Measurements from ENCODE around the gene CARD19. TPM values are rescaled to one million over a fixed set of nuclear protein-coding genes. Genes with fewer than 3 reads are reported as not detected.

The CARD19 gene
- total and polyA plus RNA-seq, 7 experiments from 2014 or later = 43.0 to 90.0 (median 59.2) TPM

DNA sequence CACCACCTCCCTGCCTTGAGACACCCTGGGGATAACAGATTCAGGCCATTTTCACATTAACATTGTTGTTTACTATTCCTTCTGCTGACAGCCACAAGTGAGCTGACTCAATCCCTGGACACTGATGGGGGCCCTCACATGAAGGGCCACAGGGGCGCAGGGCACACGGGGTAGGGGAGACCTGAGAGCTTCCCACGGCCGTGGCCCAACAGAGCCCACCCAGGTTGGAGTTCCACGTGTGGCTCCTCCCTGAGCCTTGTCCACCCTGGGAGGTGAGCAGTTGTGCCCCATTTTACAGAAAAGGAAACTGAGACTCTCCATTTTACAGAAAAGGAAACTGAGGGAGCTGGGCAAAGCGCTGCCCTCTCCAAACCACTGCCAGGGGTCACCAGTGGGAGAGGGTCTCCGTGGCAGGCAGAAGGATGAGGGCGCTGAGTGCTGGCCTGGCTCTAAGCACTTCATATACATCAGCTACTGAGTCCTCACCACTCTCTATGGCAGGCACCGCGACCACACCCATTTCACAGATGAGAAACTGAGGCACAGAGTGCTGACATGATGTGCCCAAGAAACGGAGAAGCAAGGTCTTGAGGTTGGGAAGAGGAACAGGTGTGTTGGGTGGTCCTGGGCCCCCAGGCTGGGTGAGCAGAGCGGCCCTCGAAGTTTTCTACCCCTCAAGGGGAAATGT lies 35.7 kb downstream of the CARD19 start:
- H3K36me3 Mint-ChIP-seq = no peaks in the 10 kb centered on the region
- CTCF ChIA-PET = interaction anchor here (1.0 kb wide), 1 partner anchor 23 kb away, joined by 4 read pairs; no protein-coding TSS in a partner anchor
- no peaks in the 10 kb centered on the region for H3K9me3 Mint-ChIP-seq
- no peaks in the 10 kb centered on the region for H3K9me3 ChIP-seq (ENCODE audit: control insufficient read depth in 2 of 3, low read length in 3 of 3)
- no peaks in the 10 kb centered on the region for H3K27me3 Mint-ChIP-seq
- ATAC-seq = no peak
- DNase-seq = no peak
- POLR2A ChIA-PET = interaction anchor here (0.8 to 2.3 kb wide), 4 partner anchors 12 to 162 kb away, joined by 3 to 10 read pairs (median 3); no protein-coding TSS in a partner anchor
- intact Hi-C loops (cut with micrococcal nuclease) = loop anchor here (5.0 to 10.0 kb wide), 2 partner anchors 321 to 323 kb away; partner anchors contain the start of genes FAM120A (in 2 of the 2) and FAM120AOS (in 2 of the 2)
- peaks cover 0 to 5% (median 0%) of the 10 kb centered on the region in 3 experiments for H3K36me3 ChIP-seq (ENCODE audit: control insufficient read depth in 2 of 3, insufficient read depth in 3 of 3, low read length in 3 of 3)
- no peak overlapping the region for H3K4me3 ChIP-seq (ENCODE audit: low read length)
- H3K27ac Mint-ChIP-seq = peak overlapping the region; percentile 61 to 98 (median 84)
- peak overlapping the region; percentile 58 to 91 (median 89) for H3K4me3 Mint-ChIP-seq
- H3K4me1 Mint-ChIP-seq = peaks cover 51 to 80% (median 68%) of the 10 kb centered on the region in 7 donors
- no peaks in the 10 kb centered on the region for H3K27me3 ChIP-seq (ENCODE audit: control insufficient read depth in 2 of 2, insufficient read depth in 2 of 2, low read length in 2 of 2)
- peaks cover 32 to 61% of the 10 kb centered on the region in 2 donors for H3K4me1 ChIP-seq (ENCODE audit: control insufficient read depth in 2 of 2, insufficient read depth in 2 of 2, low read length in 2 of 2)
- H3K27ac ChIP-seq (ENCODE audit: low read depth, low read length) = peak overlapping the region; percentile 99

DNA sequence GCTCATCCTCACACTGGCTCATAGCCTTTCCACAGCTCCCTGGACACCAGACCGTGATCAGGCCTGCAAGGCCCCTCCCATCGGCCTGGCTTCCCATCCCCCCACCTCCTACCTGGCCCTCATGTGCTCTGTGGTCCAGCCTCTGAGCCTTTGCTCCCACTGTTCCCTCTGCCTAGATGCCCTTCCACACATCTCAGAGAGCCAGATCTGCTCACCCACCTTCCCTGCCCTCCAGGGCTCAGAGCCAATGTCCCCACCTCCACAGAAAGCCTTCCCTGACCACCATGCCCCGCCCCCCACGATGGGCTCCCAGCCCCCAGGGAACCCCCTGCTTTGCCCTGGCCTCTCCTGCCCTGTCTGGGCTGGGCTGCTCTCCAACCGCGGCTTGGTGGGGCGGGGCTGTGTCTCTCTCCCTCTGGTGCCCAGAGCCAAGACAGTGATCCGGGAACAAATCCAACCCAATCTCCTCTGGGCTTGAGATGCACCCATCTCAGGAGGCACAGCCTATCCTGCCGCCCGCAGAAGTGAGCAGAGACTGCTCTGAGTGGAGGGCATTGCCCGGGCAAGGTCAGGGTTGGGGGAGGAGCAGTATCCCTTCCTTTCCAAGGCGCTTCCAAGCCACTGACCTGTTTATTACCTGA lies 36.4 kb downstream of the CARD19 start:
- Mint-ChIP-seq H3K9me3 (no peaks in the 10 kb centered on the region), H3K27ac (peak overlapping the region; percentile 61 to 98 (median 84)), H3K4me3 (peak overlapping the region; percentile 87 to 91 (median 89)), H3K27me3 (no peaks in the 10 kb centered on the region), H3K4me1 (peaks cover 45 to 80% (median 62%) of the 10 kb centered on the region in 7 donors), H3K36me3 (no peaks in the 10 kb centered on the region)
- Histone ChIP-seq H3K27me3 (ENCODE audit: control insufficient read depth in 2 of 2, insufficient read depth in 2 of 2, low read length in 2 of 2) (no peaks in the 10 kb centered on the region), H3K4me1 (ENCODE audit: control insufficient read depth in 2 of 2, insufficient read depth in 2 of 2, low read length in 2 of 2) (peaks cover 29 to 56% of the 10 kb centered on the region in 2 donors), H3K27ac (ENCODE audit: low read depth, low read length) (peak overlapping the region; percentile 99), H3K9me3 (ENCODE audit: control insufficient read depth in 2 of 3, low read length in 3 of 3) (no peaks in the 10 kb centered on the region), H3K4me3 (ENCODE audit: low read length) (peak overlapping the region; percentile 68), H3K36me3 (ENCODE audit: control insufficient read depth in 2 of 3, insufficient read depth in 3 of 3, low read length in 3 of 3) (peaks cover 0 to 5% (median 0%) of the 10 kb centered on the region in 3 experiments)
- ChIA-PET CTCF (no interaction called here), POLR2A (interaction anchor here (1.2 to 4.2 kb wide), 4 partner anchors 12 to 23 kb away, joined by 3 to 50 read pairs (median 8); no protein-coding TSS in a partner anchor)
- intact Hi-C loops (cut with micrococcal nuclease) = loop anchor here (5.0 to 10.0 kb wide), 2 partner anchors 320 to 322 kb away; partner anchors contain the start of genes FAM120A (in 2 of the 2) and FAM120AOS (in 2 of the 2)
- no peak for DNase-seq
- no peak for ATAC-seq

DNA sequence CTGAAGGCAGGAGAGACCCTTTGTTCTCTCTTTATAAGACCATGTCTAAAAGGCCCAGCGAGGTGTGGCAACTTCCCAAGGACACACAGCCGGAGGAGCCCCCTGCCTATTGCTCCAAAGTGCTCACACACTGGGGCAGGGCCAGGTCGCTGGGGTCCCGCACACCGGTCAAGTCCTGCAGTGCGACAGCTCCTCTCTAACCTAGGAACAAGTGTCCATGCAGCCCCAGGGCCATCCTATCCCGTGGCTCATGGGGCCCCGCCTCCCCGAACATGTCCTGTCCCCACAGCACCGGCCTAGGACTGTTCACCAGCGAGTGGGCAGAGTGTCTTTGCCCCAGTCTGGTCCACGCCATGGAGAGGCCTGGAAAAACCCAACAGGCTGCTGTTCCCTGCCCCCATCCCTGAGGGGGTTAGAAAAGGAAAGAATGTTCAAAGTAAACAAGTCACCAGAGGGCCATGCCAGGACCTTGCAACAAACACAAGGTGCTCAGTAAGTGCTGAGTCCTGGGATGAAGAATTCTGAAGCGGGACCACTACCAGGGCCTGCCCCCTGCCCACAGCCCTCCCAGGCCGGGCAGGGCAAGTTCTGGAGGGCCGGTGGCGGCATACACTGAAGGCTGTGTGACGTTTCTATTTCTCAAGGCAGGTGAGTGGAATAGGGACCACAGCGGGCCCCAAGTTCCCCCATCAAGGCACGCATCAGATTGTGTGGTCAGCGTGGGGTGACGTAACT lies 37.1 kb downstream of the CARD19 start:
- H3K4me3 Mint-ChIP-seq = peak overlapping the region; percentile 87 to 91 (median 89)
- Histone ChIP-seq H3K27ac (ENCODE audit: low read depth, low read length) (peak overlapping the region; percentile 99), H3K27me3 (ENCODE audit: control insufficient read depth in 2 of 2, insufficient read depth in 2 of 2, low read length in 2 of 2) (no peaks in the 10 kb centered on the region), H3K4me1 (ENCODE audit: control insufficient read depth in 2 of 2, insufficient read depth in 2 of 2, low read length in 2 of 2) (peaks cover 27 to 56% of the 10 kb centered on the region in 2 donors), H3K9me3 (ENCODE audit: control insufficient read depth in 2 of 3, low read length in 3 of 3) (no peaks in the 10 kb centered on the region), H3K36me3 (ENCODE audit: control insufficient read depth in 2 of 3, insufficient read depth in 3 of 3, low read length in 3 of 3) (peaks cover 0 to 5% (median 0%) of the 10 kb centered on the region in 3 experiments), H3K4me3 (ENCODE audit: low read length) (peak overlapping the region; percentile 68)
- ATAC-seq (peak; percentile 28), DNase-seq (peak in 1 of 9 donors; percentile 67)
- H3K4me1 Mint-ChIP-seq = peaks cover 44 to 80% (median 62%) of the 10 kb centered on the region in 7 donors
- ChIA-PET CTCF (interaction anchor here (0.6 to 1.4 kb wide), 3 partner anchors 8 to 179 kb away, joined by 3 to 6 read pairs (median 3); no protein-coding TSS in a partner anchor), POLR2A (interaction anchor here (1.1 to 4.2 kb wide), 11 partner anchors 8 to 180 kb away, joined by 3 to 50 read pairs (median 7); partner anchors contain the start of gene CARD19)
- H3K27ac Mint-ChIP-seq = peak overlapping the region; percentile 61 to 98 (median 89)
- intact Hi-C loops (cut with micrococcal nuclease) = loop anchor here (5.0 to 10.0 kb wide), 2 partner anchors 319 to 322 kb away; partner anchors contain the start of genes FAM120A (in 2 of the 2) and FAM120AOS (in 2 of the 2)
- H3K27me3 Mint-ChIP-seq = no peaks in the 10 kb centered on the region
- no peaks in the 10 kb centered on the region for H3K9me3 Mint-ChIP-seq
- H3K36me3 Mint-ChIP-seq = peaks cover 0 to 3% (median 0%) of the 10 kb centered on the region in 5 donors

- Mint-ChIP-seq H3K36me3 (peaks cover 0 to 3% (median 0%) of the 10 kb centered on the region in 5 donors), H3K4me1 (peaks cover 40 to 80% (median 66%) of the 10 kb centered on the region in 7 donors), H3K27me3 (no peaks in the 10 kb centered on the region), H3K27ac (peak overlapping the region; percentile 61 to 98 (median 92)), H3K4me3 (peak overlapping the region; percentile 87 to 91 (median 89)), H3K9me3 (peaks cover 0 to 3% (median 0%) of the 10 kb centered on the region in 11 donors)
- Histone ChIP-seq H3K36me3 (ENCODE audit: control insufficient read depth in 2 of 3, insufficient read depth in 3 of 3, low read length in 3 of 3) (peaks cover 0 to 5% (median 0%) of the 10 kb centered on the region in 3 experiments), H3K4me3 (ENCODE audit: low read length) (peak overlapping the region; percentile 68), H3K9me3 (ENCODE audit: control insufficient read depth in 2 of 3, low read length in 3 of 3) (no peaks in the 10 kb centered on the region), H3K27me3 (ENCODE audit: control insufficient read depth in 2 of 2, insufficient read depth in 2 of 2, low read length in 2 of 2) (no peaks in the 10 kb centered on the region), H3K4me1 (ENCODE audit: control insufficient read depth in 2 of 2, insufficient read depth in 2 of 2, low read length in 2 of 2) (peaks cover 27 to 55% of the 10 kb centered on the region in 2 donors), H3K27ac (ENCODE audit: low read depth, low read length) (peak overlapping the region; percentile 99)
- DNase-seq = peak in 2 of 9 donors; percentile 26 to 67
- no peak for ATAC-seq
- CTCF ChIA-PET = interaction anchor here (0.6 to 1.4 kb wide), 3 partner anchors 9 to 179 kb away, joined by 3 to 6 read pairs (median 3); no protein-coding TSS in a partner anchor
- intact Hi-C loops (cut with micrococcal nuclease) = loop anchor here (1.0 to 10.0 kb wide), 12 partner anchors 11 to 433 kb away; partner anchors contain the start of genes FAM120A (in 2 of the 2), FAM120AOS (in 2 of the 2), CARD19 (in 1 of the 2) and SUSD3 (in 1 of the 2)
- POLR2A ChIA-PET = interaction anchor here (0.9 to 4.2 kb wide), 15 partner anchors 8 to 180 kb away, joined by 3 to 50 read pairs (median 4); partner anchors contain the start of gene CARD19
These were observed 37.6 kb downstream of the CARD19 start for GRCh38 chr9:93133681-93134014.

GRCh38 chr9:93134015-93134739 lies 38.2 kb downstream of the CARD19 start, which contains the start of gene NINJ1:
TSS of gene NINJ1 (minus strand) at chr9:93134251. CDS start at chr9:93134217, 34 bp downstream.
- Mint-ChIP-seq H3K4me3 (peak within 1 kb of the TSS; percentile 87 to 92 (median 90)), H3K4me1 (peaks cover 40 to 80% (median 63%) of the 10 kb centered on the region in 7 donors), H3K36me3 (peaks cover 0 to 3% (median 0%) of the 10 kb centered on the region in 5 donors), H3K27me3 (no peaks in the 10 kb centered on the region), H3K27ac (peak within 1 kb of the TSS; percentile 84 to 98 (median 98)), H3K9me3 (peaks cover 0 to 3% (median 0%) of the 10 kb centered on the region in 11 donors)
- ChIA-PET POLR2A (interaction anchor here (0.9 to 4.2 kb wide), 15 partner anchors 9 to 181 kb away, joined by 3 to 50 read pairs (median 4); partner anchors contain the start of gene CARD19), CTCF (interaction anchor here (1.2 to 1.4 kb wide), 2 partner anchors 9 to 180 kb away, joined by 3 to 6 read pairs; no protein-coding TSS in a partner anchor)
- intact Hi-C loops (cut with micrococcal nuclease) = loop anchor here (1.0 to 10.0 kb wide), 12 partner anchors 10 to 433 kb away; partner anchors contain the start of genes FAM120A (in 2 of the 2), FAM120AOS (in 2 of the 2), CARD19 (in 1 of the 2) and SUSD3 (in 1 of the 2)
- Histone ChIP-seq H3K36me3 (ENCODE audit: control insufficient read depth in 2 of 3, insufficient read depth in 3 of 3, low read length in 3 of 3) (peaks cover 0 to 5% (median 0%) of the 10 kb centered on the region in 3 experiments), H3K27ac (ENCODE audit: low read depth, low read length) (peak within 1 kb of the TSS; percentile 99), H3K9me3 (ENCODE audit: control insufficient read depth in 2 of 3, low read length in 3 of 3) (no peaks in the 10 kb centered on the region), H3K4me1 (ENCODE audit: control insufficient read depth in 2 of 2, insufficient read depth in 2 of 2, low read length in 2 of 2) (peaks cover 27 to 55% of the 10 kb centered on the region in 2 donors), H3K27me3 (ENCODE audit: control insufficient read depth in 2 of 2, insufficient read depth in 2 of 2, low read length in 2 of 2) (no peaks in the 10 kb centered on the region), H3K4me3 (ENCODE audit: low read length) (peak within 1 kb of the TSS; percentile 68)
- peak; percentile 87 for ATAC-seq
- peak; percentile 72 to 93 (median 83) for DNase-seq

All from naive thymus-derived CD4-positive, alpha-beta T cell (primary cell).